Hematopoietic multipotent progenitor cell treated with erythropoietin and hydrocortisone succinate and interleukin-3 and kit ligand, for 6 days (in vitro differentiated cells): ENCODE measurements around the gene ARHGEF10L.
"Not testable (repeated sequence)": the region's sequence is repeated elsewhere in the genome, so short reads cannot be mapped to it uniquely, and the experiment has no call there.

Experiments used
- DNase-seq: peaks from one replicate; pipeline ENCODE4 v3.0.0-alpha.2; 2015

ARHGEF10L gene, protein sequence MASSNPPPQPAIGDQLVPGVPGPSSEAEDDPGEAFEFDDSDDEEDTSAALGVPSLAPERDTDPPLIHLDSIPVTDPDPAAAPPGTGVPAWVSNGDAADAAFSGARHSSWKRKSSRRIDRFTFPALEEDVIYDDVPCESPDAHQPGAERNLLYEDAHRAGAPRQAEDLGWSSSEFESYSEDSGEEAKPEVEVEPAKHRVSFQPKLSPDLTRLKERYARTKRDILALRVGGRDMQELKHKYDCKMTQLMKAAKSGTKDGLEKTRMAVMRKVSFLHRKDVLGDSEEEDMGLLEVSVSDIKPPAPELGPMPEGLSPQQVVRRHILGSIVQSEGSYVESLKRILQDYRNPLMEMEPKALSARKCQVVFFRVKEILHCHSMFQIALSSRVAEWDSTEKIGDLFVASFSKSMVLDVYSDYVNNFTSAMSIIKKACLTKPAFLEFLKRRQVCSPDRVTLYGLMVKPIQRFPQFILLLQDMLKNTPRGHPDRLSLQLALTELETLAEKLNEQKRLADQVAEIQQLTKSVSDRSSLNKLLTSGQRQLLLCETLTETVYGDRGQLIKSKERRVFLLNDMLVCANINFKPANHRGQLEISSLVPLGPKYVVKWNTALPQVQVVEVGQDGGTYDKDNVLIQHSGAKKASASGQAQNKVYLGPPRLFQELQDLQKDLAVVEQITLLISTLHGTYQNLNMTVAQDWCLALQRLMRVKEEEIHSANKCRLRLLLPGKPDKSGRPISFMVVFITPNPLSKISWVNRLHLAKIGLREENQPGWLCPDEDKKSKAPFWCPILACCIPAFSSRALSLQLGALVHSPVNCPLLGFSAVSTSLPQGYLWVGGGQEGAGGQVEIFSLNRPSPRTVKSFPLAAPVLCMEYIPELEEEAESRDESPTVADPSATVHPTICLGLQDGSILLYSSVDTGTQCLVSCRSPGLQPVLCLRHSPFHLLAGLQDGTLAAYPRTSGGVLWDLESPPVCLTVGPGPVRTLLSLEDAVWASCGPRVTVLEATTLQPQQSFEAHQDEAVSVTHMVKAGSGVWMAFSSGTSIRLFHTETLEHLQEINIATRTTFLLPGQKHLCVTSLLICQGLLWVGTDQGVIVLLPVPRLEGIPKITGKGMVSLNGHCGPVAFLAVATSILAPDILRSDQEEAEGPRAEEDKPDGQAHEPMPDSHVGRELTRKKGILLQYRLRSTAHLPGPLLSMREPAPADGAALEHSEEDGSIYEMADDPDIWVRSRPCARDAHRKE (N-terminal part only)

DNA sequence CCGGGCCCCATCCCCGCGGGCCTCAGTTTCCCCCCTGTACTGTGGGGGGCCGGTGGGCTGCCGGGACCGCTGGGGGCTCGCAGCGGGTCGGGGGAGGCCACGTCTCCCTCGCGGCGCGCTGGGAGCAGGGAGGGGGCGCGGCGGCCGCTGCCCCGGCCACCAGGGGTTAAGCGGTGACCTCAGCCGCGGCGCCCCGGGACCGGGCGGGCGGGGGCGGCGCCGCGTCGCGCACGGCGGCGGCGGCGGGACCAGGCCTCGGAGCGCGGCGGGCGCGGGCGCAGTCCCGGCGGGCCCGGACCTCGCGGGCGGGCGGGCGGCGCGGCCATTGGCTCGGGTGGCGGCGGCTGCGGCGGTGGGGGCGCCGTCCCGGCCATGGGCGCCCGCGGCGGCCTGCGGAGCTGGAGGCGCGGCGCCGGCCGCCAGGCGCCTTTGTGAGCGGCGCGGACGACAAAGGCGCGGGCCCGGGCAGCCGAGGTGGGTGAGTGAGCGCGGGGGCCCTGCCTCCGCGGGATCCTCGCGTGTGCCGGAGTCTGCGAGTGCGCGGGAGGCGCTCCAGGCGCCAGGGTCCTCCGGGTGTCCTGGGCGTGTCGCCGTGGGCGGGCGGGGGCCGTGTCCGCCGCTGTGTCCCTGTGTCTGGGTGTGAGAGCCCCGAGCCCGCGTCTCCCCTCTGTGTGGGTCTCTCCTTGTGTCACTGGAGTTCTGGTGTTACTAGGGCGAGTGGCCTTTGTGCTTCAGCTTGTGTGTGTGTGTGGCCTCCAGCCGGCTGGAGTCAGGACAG is at the start of gene ARHGEF10L:
TSS of gene ARHGEF10L (plus strand) at position 222 of the 778 bp plus-strand sequence. CDS start 40,898 bp downstream, outside the sequence.
- DNase-seq: no peak

DNA sequence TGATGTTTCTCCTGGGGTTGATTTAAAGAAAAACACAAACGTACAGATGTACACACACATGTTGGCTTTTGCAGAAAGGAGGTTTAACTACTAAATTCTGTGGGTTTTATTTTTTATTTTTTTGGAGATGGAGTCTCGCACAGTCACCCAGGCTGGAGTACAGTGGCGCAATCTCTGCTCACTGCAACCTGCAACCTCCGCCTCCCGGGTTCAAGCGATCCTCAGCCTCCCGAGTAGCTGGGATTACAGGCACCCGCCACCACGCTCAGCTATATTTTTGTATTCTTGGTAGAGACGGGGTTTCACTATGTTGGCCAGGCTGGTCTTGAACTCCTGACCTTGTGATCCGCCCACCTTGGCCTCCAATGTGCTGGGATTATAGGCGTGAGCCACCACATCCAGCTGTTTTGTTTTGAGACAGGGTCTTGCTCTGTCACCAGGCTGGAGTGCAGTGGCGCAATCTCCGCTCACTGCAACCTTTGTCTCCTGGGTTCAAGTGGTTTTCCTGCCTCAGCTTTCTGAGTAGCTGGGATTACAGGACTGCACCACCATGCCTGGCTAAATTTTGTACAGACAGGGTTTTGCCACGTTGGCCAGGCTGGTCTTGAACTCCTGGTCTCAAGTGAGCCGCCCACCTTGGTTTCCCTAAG is 49.6 kb upstream of the ARHGEF10L start:
- not testable (repeated sequence) for DNase-seq

DNA sequence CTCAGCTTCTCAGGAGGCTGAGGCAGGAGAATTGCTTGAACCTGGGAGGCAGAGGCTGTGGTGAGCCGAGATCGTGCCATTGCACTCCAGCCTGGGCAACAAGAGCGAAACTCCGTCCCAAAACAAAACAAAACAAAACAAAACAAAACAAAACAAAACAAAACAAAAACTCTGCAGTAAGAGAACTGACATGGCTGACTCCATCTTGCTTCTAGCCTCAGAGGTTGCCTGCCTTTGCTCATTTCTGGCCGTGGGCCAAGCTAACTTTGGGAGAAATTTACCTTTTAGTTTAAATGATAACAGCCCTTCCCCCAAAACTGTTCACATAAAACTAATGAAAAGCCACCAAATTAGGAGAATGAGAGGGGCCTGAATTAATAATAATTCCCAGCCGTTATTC is 48.8 kb upstream of the ARHGEF10L start:
- not testable (repeated sequence) for DNase-seq

DNA sequence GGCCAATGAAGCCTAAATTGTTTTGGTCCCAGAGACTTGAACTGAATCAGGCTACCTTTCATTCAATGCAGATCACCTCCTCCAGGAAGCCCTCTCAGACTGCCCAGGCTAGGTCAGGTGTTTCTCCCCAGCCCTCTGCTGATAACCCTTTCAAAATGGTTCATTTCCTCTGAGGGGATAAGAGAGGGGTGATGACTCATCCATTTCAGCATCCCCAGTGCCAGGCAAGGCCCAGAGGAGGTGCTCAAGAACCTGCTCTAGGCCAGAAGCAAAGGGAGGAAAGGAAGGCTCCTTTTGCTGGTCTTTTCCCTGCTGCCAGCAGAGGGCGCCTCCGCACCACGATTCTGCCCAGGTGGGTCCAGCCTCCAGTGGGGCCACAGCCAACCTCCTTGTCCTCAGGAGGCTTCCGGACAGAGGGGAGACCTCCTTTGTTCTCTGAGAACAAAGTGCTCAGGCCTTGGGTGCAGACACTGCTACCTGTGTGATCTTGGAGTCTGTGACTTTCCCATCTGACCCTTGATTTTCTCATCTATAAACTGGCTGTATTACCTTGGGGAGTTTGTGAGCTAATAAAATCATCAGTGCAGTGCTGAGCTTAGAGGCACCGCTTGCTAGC is 45.3 kb upstream of the ARHGEF10L start:
- DNase-seq: peak; percentile 76

DNA sequence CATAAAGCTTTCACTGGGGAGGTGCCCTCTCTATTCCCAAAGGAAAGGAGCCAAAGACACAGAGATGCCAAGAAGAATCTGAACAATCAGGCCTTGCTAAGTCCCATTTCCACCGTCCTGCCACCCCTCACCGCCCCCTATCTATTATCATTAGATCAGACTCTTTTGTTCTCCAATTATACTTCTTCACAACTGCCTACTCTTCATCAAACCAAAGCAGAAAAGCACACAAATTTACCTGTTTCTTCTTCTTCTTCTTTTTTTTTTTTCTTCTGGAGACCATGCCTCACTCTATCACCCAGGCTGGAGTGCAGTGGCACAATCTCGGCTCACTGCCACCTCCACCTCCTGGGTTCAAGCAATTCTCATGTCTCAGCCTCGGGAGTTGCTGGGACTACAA is 43.1 kb upstream of the ARHGEF10L start:
- no peak for DNase-seq

DNA sequence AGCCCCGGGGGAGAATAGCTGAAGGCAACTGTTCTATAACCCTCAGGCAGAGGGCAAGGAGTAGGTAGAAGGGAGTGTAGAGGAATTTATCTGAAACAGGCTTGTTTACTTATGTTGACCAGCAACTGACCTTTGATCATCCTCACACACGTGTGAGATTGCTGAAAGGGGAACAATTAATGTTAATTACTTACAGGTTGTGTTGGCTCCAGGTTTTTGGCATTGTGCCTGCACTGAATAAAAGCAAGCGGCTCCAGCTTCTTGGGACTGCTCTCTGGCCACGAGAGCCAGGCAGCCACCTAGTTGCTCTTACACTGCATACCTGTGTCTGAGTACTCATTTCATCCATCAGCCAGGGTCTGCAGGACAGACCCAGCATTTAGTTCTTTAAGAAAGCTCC is 41.3 kb upstream of the ARHGEF10L start:
- DNase-seq: no peak

DNA sequence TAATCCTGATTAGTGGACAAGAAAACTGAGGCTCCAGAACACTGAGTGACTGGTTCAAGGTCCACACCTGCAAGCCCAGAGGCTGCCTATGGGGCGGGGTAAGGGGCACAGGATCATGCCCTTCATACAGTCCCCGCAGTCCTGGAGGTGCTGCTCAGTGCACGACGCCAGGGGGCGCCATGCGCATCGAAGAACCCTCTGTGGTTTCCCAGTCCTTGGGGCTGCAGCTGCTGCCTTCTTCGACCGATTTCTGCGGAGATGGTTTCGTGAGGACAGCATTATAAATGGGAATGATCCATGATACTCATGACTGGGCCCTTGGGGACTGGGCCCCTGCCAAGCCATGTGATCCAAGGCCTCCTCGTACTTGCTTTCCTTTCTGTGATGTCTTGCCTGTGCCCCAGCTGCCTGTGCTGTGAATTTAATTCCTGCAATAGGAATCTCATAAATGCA is 37.1 kb upstream of the ARHGEF10L start:
- peak; percentile 81 for DNase-seq

DNA sequence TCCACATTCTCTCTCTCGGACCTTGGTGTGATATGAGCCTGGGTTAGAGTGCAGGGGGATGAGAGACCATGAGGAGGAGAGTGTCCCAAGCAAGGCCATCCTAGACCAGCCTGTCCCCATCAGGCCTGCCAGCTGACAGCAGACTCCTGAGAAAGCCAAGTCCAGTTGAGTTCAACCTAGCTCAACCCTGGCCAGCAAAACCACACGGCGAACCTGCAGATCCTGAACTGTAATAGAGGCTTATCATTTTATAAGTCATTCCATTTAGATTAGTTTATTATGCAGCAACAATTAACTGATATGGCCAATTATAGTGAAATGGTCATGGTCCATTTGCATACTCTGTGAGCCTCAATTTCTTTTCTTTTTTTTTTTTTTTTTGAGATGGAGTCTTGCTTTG is 36.4 kb upstream of the ARHGEF10L start:
- no peak for DNase-seq

DNA sequence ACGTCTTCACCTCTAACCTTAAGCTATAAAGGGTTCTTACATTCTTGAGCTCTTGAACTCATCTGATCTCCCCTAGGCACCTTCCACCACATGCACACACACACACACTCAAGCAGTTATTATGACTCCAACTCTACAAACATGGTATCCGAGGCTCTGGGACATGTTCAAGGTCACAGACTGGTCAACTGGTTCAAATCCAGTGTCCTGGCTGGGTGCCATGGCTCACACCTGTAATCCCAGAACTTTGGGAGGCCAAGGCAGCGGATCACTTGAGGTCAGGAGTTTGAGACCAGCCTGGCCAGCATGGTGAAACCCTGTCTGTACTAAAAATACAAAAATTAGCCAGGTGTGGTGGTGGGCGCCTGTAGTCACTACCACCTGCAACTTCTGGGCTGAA is 32.3 kb upstream of the ARHGEF10L start:
- not testable (repeated sequence) for DNase-seq

DNA sequence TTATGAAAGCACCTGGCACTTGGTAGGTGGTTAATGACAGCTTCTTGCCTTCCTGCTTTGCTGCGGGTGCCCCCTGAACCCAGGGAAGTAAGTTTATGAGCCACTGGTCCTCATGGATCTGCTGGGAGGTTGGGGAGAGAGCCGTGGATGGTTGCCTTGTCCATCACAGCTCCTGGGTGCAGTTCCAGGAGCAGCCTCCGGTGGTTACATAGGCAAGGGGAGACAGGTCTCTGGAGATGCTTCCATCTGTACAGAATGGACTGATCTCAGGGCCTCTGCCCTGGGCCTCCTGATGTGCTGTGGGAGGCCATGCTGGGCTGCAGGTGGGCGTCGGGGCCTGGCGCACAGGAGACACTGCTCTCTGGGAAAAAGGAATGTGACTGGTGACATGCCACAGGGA is 31.6 kb upstream of the ARHGEF10L start:
- DNase-seq: peak; percentile 16

DNA sequence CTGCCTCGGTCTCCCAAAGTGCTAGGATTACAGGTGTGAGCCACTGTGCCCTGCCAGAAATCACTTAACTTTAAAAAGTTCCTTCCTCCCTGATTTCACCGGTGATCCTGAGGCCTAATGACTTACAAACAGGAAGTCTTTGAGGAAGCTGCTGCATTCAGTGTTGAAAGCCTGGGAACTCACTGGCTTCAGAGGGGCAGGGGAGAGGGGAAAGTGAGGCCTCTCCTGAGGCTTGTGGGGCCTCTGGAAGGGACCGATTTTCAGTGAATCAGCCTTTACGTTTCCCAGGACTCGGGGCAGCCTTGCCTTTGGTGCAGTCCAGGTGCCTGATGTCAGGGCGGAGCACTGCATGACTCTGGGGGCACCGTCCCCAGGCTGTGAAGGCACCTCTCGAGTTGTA is 30.1 kb upstream of the ARHGEF10L start:
- no peak for DNase-seq

DNA sequence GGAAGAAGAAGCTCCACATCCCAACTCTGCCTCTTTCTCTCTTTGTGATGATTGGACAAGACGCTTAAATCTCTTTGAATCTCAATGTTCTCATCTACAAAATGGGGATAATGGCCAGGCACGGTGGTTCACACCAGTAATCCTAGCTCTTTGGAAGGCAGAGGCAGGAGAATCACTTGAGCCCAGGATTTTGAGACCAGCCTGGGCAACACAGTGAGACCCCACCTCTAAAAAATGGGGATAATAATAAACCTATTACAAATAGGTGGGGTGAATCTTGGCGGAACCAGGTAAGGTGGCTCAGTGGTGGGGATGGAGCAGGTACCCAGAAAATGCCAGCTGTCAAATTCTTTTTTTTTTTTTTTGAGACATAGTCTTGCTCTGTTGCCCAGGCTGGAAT is 29.4 kb upstream of the ARHGEF10L start:
- no peak for DNase-seq

DNA sequence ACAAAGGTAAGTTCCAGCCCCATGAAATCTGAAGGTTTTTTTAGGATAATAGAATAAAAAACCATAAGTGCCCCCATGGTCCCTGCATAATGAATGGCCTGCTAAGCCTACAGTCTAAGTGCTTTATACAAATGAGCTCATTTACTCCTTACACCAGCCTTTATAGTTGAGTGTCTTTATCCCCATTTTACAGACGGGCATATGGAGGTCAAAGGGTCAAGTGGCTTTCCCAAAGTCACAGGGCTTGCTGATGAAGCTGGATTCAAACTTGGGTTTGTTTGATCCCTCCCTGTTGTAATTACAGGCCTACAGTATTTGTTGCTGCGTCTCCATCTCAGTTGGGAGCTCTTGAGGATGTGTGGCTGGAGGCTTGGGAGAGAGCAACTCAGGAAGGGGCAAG is 28.3 kb upstream of the ARHGEF10L start:
- no peak for DNase-seq

DNA sequence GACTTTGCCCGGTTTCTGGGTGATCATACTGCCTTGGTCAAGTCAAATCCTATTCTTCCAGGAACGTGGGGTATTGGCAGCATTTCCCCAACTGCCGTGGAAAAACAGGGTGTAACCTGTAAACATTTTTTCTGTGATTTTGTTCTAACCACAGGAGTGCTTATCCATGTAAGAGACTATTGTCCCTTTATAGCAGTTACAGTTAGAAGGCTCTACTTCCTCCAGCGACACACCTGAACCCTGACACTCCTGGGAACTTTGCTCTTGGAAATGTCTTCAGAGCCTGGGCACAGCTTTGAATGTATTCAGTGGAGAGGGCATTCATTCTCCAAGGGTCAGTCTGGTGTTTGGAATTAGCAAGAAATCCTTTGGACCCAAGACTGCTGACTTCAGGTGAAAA is 26.4 kb upstream of the ARHGEF10L start:
- DNase-seq: no peak

DNA sequence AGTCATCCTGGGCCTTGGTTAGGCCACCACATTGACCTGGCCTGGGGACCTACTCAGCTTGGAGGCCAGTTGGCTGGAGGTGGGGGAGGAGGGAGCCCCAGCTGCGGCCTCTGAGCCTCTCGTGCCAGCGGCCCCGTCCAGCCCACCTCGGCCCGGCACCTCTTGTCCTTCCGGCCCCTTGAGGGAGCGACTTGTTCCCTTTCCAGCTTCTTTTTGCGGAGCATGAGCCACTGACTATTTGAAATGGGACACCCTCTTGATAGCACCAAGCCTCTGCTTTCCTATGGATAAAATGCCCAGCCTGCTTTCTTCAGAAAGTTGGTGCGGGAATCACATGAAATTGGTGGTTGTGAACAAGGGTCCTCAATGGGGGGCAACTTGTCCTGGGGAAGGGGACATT is 24.7 kb upstream of the ARHGEF10L start:
- DNase-seq: no peak

DNA sequence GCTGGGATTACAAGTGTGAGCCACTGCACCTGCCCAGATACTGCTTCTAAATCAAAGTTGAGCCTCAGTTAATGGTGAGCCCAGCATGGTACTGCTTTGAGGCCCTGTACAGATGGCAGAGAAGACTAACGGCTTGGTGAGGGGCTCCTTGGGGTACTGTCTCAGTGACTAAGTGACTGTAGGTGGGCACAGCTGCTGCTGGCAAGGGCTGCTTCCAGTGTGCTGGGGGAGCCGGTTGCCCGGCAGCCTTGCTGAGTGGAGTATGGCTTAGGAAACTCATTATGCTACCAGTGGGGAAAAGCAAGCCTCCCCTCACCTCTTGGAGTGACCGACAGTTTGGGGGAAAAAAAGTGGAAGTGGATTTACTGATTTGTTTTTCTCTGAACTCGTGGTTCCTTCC is 23.6 kb upstream of the ARHGEF10L start:
- DNase-seq: no peak

DNA sequence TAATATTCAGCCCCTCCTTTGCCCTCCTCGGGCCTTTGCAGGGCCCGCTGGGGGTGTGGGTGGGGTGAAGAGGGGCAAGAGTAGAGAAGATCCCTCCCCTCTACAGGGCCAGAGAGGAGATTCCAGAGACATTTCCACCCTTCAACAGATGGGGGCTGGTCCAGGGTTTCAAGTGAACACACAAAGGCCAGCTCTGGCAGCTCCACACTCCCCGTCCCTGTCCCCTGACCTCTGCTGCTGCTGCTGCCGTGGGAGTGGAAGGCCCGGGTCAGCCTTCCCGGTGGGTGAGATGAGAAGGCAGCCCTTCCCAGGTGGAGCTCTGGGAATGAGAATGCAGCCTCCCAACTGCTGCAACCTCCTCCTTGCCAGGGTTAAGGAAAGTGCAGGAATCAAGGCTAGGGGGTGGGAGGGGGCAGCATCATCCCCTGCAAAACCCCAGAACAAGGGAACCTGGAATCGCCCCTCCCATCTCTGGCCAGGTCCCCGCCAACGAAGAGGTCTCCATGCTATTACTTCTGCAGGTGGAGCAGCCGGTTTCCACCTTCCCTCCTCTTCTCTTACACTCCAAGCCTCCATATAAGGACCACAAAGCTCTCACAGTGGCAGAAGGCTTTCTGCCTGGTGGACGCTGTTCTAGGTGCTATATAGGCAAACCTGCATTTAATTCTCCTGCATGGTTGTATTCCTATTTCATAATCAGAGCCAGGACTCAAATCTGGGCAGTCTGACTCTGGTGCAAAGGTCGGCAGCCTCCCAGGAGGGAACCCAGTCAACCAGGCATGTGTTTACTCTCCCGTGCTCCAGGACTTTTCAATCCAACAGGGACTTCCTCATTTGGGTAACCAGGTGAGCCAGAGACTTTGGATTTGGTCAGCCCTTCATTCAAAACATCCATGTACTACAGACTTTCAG is 22.9 kb upstream of the ARHGEF10L start:
- DNase-seq: no peak

DNA sequence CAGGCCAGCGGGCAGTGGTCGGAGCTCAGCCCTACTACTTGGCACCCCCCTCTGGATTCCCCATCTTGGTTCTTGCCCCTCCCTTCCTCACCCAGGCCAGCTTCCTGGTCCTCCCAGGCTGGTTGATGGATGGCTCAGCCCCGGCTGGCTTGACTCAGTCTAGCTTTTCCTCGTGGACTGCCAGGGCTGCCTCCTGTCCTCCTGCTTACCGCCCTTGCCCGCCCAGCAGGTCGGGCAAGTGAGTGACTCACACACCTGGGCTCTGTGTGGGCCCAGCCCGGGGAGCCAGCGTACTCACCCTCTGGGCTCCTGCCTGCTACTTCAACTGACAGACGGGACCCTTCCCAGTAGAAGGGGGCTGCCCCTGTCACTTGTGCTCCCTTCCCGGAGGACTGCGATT is 19.5 kb upstream of the ARHGEF10L start:
- no peak for DNase-seq

DNA sequence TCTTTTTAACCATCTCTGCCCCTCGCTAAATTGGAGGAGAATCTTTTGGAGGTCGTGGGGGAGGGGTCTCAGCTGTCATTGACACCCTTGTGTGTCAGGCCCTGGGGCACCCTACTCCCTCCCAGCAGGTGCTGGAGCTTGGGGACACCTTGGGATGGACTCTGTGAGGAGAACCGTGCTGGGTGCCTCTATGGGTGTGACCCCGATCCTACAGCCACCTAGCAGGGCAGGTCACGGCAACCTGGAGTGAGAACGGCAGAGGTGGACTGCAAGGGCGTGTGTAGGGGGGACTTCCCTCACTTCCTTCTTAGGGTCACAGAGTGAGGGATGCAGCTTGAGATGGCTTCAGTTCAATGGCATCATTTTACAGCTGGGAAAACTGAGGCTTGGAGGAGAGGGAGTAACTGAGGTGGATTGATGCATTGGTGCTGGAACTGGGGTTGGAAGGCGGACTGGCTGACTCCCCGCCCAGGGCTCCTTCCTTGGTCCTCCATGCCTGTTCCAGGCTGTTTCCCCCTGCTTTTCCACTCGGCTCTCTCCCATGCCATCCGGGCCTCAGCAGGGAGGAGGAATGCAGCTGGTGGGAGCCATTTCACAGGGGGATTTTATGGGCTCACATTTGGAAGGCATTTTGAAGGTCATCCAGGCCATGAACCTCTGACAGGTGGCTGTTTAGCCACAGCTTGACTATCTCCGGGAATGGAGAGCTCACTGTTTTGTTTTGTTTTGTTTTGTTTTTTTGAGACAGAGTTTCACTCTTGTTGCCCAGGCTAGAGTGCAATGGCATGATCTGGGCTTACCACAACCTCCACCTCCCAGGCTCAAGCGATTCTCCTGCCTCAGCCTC is 18.8 kb upstream of the ARHGEF10L start:
- DNase-seq: no peak
